GM18505 (cell line): ENCODE data around the gene NDUFAF7.
"Not testable (repeated sequence)": the region's sequence is repeated elsewhere in the genome, so short reads cannot be mapped to it uniquely, and the experiment has no call there.

Experiments
- ATAC-seq: cut with Tn5 transposase; IDR thresholded peaks from one replicate; pipeline ENCODE4 v1.9.1; 2021; ENCODE audit not compliant: unreplicated experiment
- POLR2A ChIP-seq: IDR thresholded peaks from 4 replicates; pipeline ENCODE4 v1.6.1; 2011; ENCODE audit warnings: borderline replicate concordance; ENCODE audit not compliant: insufficient read depth, insufficient read length; ENCODE audit errors: extremely low read depth

NDUFAF7 gene, protein sequence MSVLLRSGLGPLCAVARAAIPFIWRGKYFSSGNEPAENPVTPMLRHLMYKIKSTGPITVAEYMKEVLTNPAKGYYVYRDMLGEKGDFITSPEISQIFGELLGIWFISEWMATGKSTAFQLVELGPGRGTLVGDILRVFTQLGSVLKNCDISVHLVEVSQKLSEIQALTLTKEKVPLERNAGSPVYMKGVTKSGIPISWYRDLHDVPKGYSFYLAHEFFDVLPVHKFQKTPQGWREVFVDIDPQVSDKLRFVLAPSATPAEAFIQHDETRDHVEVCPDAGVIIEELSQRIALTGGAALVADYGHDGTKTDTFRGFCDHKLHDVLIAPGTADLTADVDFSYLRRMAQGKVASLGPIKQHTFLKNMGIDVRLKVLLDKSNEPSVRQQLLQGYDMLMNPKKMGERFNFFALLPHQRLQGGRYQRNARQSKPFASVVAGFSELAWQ

DNA sequence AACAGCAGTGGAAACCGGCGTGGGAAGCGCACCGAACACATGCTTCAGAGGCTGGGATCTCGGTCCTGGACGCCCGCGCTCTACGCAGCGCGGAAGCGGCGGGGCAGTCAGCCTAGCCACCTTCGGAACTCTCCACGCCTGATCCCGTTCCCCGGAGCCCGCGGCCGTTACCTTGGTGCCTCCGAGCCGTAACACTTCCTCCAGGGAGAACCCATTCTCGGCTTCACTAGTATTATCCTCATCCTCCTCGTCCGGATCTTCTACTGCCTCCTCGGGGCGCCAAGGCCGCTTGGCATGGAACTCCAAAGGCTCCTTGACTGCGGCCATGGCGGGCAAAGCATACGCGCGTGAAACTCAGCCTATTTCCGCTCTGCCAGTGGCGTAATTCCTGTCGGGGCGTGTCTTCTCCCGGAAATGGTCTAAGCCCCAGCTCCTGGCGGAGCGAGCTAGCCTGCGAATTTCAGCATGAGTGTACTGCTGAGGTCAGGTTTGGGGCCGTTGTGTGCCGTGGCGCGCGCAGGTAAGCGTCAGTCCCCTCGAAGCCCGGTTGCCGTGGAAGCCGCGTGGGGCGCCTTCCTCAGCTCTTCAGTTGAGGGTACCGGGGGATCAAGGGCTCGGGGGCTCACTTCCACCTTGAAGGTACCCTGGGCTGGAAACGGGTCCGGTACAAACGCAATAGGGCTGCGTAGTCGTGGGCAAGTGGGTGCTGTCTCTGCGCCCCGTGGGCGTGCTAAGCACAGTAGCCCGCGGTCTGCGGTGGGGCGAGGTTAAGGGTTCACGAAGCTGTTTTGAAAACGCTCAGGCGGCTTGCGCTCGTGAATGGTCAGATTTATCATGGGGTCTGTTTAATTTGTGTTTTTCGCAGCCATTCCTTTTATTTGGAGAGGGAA, at the start of gene NDUFAF7, which contains the start of gene CEBPZ:
TSS of gene NDUFAF7 (plus strand) at position 418 of the 890 bp plus-strand sequence. CDS start at position 466, 48 bp downstream.
TSS of gene CEBPZ (minus strand) at position 356 of the 890 bp plus-strand sequence. CDS start at position 327, 29 bp downstream.
- peak; percentile 94 for ATAC-seq
- TF ChIP-seq POLR2A: peak; percentile 95

DNA sequence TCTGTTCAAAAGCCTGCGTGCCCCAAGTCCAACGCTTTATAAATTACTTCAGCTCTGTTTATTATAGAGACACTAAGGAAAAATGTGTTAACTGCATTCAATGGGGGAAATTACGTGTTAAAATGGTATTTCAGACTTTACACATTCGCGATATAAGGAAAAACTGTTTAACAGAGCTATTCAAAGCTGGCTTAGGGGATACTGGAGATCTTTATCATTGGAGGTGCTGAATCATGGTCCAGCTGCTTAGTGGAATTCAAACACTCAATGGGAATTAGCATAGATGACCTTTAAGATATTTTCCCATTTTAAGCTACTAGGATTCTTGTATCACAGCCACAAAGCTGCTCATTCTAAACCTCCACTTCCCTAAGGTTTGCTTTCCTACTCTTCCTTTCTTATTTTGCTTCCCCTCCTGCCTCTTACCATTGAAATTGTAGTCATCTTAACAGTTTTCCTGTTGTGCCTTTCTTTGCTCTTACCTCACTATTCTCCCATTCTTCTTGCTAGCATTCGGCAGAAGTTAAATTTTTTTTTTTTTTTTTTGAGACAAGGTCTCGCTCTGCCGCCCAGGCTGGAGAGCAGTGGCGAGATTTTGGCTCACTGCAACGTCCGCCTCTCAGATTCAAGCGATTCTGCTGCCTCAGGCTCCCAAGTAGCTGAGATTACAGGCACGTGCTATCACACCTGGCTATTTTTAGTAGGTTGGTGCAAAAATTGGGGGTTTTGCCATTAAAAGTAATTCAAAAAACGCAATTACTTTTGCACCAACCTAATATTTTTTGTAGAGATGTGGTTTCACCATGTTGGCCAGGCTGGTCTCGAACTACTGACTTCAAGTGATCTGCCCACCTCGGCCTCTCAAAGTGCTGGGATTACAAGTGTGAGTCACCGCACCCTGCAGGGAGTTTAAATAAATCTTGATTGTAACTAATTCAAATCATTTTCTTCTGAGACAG, 49.5 kb upstream of the NDUFAF7 start:
- no peak for TF ChIP-seq POLR2A
- no peak for ATAC-seq

DNA sequence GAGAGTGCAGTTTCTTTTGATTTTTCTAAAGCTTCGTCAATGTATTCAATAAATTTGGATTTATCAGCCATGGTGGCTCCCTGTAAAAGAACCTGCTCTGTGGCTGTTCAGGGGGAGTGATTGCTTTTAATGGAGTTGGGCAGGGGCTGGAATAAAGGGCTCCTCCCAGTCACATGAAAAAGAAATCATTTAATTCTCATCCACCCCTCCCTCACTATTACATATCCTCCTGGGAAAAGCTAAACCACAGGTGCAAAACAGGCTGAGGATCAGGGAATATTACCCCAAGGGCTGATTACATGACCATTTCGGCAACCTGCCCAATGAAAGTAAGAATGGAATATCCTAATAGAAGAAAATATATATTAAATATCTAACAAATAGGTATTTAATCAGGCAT, 42.9 kb upstream of the NDUFAF7 start, which contains the start of gene SULT6B1:
TSS of gene SULT6B1 (minus strand) at position 101 of the 400 bp plus-strand sequence. CDS start at position 71, 30 bp downstream.
- no peak for ATAC-seq
- no peak for TF ChIP-seq POLR2A

DNA sequence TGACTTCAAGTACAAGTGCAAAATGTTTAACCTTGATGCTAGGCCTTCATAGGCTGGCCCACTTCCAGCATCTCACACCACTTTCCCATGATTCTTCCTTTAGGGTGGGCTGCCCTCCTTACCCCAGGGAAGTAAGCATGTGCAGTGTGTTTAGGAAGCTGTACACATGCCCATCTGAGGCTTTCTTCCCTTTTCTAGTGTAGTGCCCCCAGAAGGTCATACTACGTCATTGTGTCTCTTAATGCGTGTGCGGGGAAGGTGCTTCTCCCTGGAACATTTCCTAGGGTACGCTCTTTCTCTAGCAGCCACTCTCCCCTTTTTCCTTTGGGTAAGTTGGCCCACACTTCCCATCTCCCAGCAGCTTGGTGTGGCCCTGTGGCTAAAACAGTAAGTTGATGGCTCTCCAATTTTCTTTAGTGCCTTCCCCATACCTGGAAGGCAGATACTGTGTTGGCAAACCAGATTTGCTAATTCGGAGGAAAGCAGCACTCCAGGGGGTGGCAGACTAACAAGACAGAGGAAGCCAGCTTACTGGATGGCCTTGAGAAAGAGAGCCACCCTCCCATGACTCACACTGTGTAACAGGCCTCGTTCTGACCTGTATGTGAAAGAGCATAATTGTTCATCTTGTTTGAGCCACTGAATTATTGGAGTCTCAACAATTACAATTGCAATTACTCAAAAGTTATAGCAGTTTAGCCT, 41.9 kb upstream of the NDUFAF7 start:
- no peak for TF ChIP-seq POLR2A
- ATAC-seq: no peak

DNA sequence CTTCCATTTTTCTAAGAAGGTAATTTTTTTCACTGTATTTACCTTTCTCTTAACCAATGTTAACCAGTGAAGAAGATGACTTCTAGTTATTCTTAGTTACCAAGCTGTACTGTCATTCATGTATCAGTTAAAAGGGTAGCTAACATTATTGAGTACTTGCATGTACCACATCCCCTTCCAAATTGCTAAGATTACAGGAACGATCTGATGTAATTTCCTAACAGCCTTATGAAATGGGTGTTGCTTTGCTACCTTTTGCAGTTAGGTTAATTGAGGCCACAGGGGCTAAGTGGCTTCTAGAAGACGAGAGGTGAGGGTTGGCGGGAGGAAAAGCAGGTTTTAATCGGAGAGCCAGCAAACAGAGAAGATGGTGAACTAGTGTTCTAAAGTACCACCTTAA, 41.2 kb upstream of the NDUFAF7 start:
- no peak for ATAC-seq
- TF ChIP-seq POLR2A: no peak

DNA sequence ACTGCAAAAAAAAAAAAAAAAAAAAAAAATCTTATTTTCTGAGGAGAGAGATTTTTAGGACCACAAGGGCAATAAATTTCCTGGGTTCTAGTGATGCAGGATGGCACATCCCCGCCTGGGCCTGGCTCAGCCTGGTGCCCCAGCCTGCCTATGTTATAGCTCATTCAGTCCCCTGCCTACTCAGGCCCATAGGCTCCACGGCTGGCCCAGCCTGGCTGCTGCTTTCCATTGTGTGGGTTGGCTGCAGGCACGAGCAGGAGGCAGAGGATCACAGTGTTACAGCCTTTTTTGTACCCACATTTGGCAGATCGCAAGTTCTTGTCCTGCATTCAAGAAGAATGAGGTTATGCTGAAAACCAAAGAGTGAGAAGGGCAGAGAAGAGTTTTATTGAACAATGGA, 40.2 kb upstream of the NDUFAF7 start:
- no peak for TF ChIP-seq POLR2A
- no peak for ATAC-seq

DNA sequence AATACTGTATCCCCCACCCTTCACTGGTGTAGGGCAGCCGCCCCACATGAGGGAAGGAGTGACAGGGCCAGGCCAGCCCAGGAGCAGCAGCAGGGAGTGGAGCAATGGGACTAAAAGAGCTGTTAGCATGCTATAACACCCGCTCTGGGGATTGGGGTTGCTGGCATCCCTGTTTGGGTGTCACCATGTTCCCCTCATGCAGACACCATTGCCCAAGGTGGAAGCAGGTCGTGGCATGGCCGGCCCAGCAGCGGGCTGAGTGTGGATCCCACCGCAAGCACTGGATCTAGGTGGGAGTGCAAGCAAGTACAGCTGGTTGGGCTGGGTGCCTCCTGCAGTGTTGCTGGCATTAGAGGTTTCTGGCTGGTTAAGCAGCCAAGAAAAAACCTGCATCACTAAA, 39.7 kb upstream of the NDUFAF7 start:
- no peak for ATAC-seq
- no peak for TF ChIP-seq POLR2A

DNA sequence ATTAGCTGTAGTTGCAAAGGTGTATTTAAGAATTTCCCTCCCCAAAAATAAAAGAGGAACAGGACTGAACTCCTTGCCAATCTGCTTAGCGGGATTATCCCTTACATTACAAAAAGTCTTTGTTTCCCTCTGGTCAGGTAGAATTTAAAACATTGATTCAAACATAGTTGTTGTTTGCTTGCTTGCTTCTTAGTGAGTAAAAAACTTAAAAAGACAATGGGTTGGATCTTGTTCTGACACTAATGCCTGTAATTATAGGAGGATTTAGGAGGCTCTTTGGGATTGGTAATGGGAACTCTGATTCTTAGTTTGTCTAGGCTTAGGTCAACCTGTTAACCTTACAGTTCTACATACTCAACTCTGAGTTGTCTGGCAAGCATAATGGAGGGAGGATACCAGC, 38.9 kb upstream of the NDUFAF7 start:
- TF ChIP-seq POLR2A: no peak
- ATAC-seq: no peak

DNA sequence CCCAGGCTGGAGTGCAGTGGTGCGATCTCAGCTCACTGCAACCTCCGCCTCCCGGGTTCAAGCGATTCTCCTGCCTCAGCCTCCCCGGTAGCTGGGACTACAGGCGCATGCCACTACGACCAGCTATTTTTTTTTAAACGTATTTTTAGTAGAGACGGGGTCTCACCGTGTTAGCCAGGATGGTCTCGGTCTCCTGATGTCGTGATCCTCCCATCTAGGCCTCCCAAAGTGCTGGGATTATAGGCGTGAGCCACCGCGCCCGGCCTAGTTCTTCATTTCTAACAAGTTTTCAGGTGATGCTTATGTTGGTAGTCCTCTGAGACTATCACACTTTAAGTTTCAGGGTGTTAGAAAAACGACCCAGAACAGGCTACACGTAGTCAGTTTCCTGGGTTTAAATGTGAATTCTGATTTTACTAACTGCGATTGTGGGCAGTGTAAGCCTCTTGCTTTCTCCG, 35.6 kb upstream of the NDUFAF7 start:
- not testable (repeated sequence) for ATAC-seq

DNA sequence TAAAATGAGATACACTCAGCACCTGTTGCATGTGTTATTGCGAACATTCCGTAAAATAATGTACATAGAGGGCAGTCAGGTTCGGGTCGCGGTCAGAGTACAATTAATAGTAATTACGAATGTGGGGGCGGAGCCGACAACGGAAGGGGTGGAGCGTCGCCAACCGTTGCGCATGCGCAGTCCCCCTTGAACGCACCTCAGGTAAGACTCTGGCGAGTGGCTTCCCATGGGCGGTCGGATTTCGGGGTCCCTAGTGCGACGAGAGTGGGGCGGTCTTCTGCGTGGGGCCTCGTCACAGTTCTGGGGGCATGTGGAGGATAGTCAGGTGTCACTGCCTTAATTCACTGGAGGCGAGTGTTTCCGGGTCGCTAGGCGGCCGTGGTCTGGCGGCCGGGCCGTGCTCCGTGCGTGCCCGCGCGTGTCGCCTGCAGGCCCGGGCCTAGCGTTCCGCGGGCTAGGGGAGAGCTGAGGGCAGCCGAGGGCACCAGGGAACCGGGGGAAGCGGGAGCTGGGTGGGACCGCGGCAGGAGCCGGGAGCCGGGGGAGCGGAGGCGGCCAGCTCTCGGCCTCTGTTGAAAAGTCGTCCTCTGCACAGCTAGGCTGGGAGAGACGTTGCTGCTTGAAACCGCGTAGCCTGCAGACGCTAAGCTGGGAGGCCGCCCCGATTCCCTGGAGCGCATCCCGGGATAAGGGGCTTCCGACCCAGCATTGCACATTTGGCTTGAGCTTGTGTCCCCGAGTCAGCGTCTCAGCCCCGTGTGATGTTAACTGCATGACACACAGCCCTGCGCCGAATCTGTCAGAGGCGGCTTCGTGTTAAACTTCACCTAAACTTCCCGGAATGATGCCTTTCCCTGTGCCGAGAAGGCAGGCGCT, 34.9 kb upstream of the NDUFAF7 start, which contains the start of gene CEBPZOS:
TSS of gene CEBPZOS (plus strand) at position 177 of the 876 bp plus-strand sequence. CDS start 3,209 bp downstream, outside the sequence.
- ATAC-seq: peak; percentile 80
- peak; percentile 83 for TF ChIP-seq POLR2A

DNA sequence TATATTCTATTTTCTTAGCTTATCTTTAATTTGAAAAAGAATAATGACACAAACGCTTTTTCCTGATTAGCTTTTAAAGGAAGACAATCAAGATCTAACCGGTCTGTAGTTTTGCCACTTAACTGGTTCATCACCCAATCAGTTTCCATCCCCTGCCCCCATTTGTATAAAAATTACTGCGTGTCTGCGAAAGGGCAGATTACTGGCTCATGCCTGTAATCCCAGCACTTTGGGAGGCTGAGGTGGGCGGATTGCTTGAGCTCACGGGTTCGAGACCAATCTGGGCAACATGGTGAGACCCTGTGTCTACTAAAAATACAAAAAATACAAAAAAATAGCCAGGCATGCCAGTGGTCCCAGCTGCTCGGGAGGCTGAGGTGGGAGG, 32.8 kb upstream of the NDUFAF7 start:
- ATAC-seq: no peak
- no peak for TF ChIP-seq POLR2A

DNA sequence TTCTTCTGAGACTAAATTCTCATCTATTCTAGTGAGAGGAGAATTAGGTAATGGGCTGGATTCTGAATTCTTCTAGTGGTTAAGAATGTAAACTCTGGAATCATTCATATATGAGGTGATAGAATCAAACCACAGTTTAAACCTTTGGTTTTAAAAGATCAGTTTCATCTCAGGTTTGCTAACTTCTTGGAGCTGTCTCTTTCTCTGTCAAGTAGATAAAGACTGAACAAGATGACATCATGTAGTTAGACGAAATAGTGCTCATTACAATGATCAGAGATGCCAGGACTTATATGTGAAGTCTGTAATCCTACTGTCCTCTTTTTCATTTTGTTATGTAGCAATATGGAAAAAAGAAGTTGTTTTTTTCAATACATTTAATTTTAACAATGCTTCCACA, 30.2 kb upstream of the NDUFAF7 start:
- no peak for ATAC-seq
- no peak for TF ChIP-seq POLR2A
